HG02759 (cell line): ENCODE measurements around the gene ZNF891.

Experiments used
- ATAC-seq: cut with Tn5 transposase; IDR thresholded peaks from one replicate; pipeline ENCODE4 v1.9.1; 2021; ENCODE audit warnings: mild to moderate bottlenecking, moderate library complexity; ENCODE audit not compliant: unreplicated experiment

Gene ZNF891

GRCh38 chr12:133063556-133063955, 66.5 kb downstream of the ZNF891 start:
- no peak for ATAC-seq

GRCh38 chr12:133061954-133062353, 68.1 kb downstream of the ZNF891 start:
- no peak for ATAC-seq

DNA sequence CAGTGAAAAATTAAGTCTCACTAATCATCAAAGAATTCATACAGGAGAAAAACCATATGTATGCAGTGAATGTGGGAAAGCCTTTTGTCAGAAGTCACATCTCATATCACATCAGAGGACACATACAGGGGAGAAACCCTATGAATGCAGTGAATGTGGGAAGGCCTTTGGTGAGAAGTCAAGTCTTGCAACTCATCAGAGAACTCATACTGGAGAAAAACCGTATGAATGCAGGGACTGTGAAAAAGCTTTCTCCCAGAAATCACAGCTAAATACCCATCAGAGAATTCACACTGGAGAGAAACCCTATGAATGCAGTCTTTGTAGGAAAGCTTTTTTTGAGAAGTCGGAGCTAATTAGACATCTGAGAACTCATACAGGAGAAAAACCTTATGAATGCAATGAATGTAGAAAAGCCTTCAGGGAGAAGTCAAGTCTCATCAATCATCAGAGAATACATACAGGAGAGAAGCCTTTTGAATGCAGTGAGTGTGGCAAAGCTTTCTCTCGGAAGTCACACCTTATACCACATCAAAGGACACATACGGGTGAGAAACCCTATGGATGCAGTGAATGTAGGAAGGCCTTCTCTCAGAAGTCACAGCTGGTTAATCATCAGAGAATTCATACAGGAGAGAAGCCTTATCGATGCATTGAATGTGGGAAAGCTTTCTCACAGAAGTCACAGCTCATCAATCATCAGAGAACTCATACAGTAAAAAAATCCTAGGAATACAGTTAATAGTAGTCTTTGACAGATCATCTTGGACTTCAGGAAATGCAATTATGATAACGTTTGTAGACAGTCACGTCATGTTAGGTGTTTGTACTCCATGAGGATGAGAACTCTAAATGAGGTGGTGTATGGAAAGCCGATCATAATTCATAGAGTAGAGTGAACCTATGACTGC, 71.6 kb downstream of the ZNF891 start:
- ATAC-seq, result no peak

DNA sequence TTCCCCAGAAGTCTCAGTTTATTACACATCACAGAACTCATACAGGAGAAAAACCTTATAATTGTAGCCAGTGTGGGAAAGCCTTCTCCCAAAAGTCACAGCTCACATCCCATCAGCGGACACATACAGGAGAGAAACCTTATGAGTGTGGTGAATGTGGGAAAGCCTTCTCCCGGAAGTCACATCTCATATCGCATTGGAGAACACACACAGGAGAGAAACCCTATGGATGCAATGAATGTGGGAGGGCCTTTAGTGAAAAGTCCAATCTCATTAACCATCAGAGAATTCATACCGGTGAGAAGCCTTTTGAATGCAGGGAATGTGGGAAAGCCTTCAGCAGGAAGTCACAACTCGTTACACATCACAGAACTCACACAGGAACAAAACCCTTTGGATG, 72.6 kb downstream of the ZNF891 start:
- ATAC-seq, result no peak
